Fibroblast of lung (primary cell): ENCODE results near the gene CRTAP.
"Not testable (repeated sequence)": the region's sequence is repeated elsewhere in the genome, so short reads cannot be mapped to it uniquely, and the experiment has no call there.

Source experiments
- CTCF ChIP-seq, 2 donors: IDR thresholded peaks in 1 of 2; conservative IDR thresholded peaks in 1 of 2; 1 replicate in 1 of 2; 2 replicates in 1 of 2; pipeline ENCODE4 v1.5.1; 2011 to 2012; ENCODE audit warnings: low read length in 2 of 2, control low read depth in 1 of 2, inconsistent platforms in 1 of 2, low read depth in 1 of 2, mild to moderate bottlenecking in 1 of 2
- EZH2 ChIP-seq: IDR thresholded peaks from 2 replicates; pipeline ENCODE4 v1.5.1; 2012; ENCODE audit warnings: low read length, control low read depth, mild to moderate bottlenecking; ENCODE audit errors: missing control alignments

GRCh38 chr3:33139006-33139623, 25.3 kb downstream of the CRTAP start:
- not testable (repeated sequence) for TF ChIP-seq EZH2; CTCF (conservative IDR thresholded peaks at IDR 0.05 in 1 of 2, IDR thresholded peaks at IDR 0.05 in 1 of 2; ENCODE audit: low read depth in 1 of 2, low read length in 2 of 2)
